ENCODE data around the gene CROCC2.

DNA sequence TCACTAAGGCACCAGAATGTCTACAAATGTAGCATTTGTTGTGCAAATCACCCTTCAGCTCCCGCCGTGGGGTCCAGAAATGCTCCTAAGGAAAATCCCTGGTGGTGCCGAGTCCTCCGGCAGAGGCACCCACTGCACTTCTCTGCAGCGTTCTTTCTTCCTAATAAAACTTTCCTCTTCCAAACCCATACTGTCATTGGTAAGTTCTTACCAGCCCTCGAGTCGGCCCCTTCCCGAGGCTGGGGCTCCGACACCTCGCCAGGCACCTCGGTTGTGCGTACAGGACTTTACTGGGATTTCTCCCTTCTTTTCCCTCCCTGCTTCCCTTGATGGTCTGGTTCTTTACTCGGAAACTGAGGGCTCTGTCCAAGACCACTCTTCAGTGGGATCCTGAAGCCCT lies 47.8 kb upstream of the CROCC2 start:
- TF ChIP-seq, protein P1, sequence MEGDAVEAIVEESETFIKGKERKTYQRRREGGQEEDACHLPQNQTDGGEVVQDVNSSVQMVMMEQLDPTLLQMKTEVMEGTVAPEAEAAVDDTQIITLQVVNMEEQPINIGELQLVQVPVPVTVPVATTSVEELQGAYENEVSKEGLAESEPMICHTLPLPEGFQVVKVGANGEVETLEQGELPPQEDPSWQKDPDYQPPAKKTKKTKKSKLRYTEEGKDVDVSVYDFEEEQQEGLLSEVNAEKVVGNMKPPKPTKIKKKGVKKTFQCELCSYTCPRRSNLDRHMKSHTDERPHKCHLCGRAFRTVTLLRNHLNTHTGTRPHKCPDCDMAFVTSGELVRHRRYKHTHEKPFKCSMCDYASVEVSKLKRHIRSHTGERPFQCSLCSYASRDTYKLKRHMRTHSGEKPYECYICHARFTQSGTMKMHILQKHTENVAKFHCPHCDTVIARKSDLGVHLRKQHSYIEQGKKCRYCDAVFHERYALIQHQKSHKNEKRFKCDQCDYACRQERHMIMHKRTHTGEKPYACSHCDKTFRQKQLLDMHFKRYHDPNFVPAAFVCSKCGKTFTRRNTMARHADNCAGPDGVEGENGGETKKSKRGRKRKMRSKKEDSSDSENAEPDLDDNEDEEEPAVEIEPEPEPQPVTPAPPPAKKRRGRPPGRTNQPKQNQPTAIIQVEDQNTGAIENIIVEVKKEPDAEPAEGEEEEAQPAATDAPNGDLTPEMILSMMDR (IDR thresholded peaks at IDR 0.05) = no peak
- no peak for TF ChIP-seq POLR2A (IDR thresholded peaks at IDR 0.05)

All from Peyer's patch (tissue), 4 donors.